Esophagus muscularis mucosa (tissue), 3 donors: ENCODE results near the gene PLOD3.

Experiments used
- POLR2AphosphoS5 ChIP-seq, 2 donors: sonication (generic); formaldehyde crosslinking; IDR thresholded peaks; one replicate each; pipeline ENCODE4 v1.6.1; 2017; ENCODE audit warnings: antibody characterized with exemption in 2 of 2
- TF ChIP-seq, protein P1 (sequence below), 3 experiments: fragments of 200-600 bp in 2 of 3; fragments of 450-650 bp in 1 of 3; sonication (generic) in 2 of 3; IDR thresholded peaks; one replicate each; pipeline ENCODE4 v1.5.1; 2017 to 2019; ENCODE audit warnings: antibody characterized with exemption in 3 of 3, mild to moderate bottlenecking in 2 of 3, moderate library complexity in 1 of 3

GRCh38 chr7:101164071-101164840 is 53.1 kb downstream of the PLOD3 start:
- TF ChIP-seq, protein P1, sequence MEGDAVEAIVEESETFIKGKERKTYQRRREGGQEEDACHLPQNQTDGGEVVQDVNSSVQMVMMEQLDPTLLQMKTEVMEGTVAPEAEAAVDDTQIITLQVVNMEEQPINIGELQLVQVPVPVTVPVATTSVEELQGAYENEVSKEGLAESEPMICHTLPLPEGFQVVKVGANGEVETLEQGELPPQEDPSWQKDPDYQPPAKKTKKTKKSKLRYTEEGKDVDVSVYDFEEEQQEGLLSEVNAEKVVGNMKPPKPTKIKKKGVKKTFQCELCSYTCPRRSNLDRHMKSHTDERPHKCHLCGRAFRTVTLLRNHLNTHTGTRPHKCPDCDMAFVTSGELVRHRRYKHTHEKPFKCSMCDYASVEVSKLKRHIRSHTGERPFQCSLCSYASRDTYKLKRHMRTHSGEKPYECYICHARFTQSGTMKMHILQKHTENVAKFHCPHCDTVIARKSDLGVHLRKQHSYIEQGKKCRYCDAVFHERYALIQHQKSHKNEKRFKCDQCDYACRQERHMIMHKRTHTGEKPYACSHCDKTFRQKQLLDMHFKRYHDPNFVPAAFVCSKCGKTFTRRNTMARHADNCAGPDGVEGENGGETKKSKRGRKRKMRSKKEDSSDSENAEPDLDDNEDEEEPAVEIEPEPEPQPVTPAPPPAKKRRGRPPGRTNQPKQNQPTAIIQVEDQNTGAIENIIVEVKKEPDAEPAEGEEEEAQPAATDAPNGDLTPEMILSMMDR (IDR thresholded peaks at IDR 0.05), result no peak
- no peak for TF ChIP-seq POLR2AphosphoS5 (IDR thresholded peaks at IDR 0.05)
